Measurements from ENCODE around the gene KPNA3.
"Not testable (repeated sequence)": the region's sequence is repeated elsewhere in the genome, so short reads cannot be mapped to it uniquely, and the experiment has no call there.

The KPNA3 gene

DNA sequence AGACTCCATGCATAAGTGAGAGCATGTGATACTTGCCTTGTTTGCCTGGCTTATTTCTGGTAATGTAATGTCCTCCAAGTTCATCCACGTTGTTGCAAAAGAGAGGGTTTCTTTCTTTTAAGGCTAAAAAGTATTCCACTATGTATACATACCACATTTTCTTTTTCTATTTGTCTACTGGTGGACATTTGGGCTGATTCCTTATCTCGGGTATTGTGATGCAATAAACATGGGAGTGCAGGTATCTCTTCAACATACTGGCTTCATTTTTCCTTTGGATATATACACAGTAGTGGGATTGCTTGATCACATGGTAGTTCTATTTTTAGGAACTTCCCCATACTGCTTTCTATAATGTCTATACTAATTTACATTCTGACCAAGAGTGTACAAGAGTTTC lies 51.6 kb downstream of the KPNA3 start:
- no peak for DNase-seq

- no peak for DNase-seq
Measured at GRCh38 chr13:49739498-49740187, 52.8 kb downstream of the KPNA3 start.

GRCh38 chr13:49733181-49733951 lies 59.1 kb downstream of the KPNA3 start:
- DNase-seq: no peak

- no peak for DNase-seq
Measured at GRCh38 chr13:49731766-49732165, 60.7 kb downstream of the KPNA3 start.

GRCh38 chr13:49716615-49717014 lies 75.9 kb downstream of the KPNA3 start:
- DNase-seq: no peak

- DNase-seq: no peak
Measured at GRCh38 chr13:49714757-49715156, 77.7 kb downstream of the KPNA3 start.

- no peak for DNase-seq
Measured at GRCh38 chr13:49711218-49711863, 81.1 kb downstream of the KPNA3 start.

- not testable (repeated sequence) for DNase-seq
Measured at GRCh38 chr13:49704264-49704663, 88.2 kb downstream of the KPNA3 start.

GRCh38 chr13:49701491-49701890 lies 91.0 kb downstream of the KPNA3 start:
- no peak for DNase-seq

- no peak for DNase-seq
Measured at GRCh38 chr13:49697468-49697867, 95.0 kb downstream of the KPNA3 start.

DNA sequence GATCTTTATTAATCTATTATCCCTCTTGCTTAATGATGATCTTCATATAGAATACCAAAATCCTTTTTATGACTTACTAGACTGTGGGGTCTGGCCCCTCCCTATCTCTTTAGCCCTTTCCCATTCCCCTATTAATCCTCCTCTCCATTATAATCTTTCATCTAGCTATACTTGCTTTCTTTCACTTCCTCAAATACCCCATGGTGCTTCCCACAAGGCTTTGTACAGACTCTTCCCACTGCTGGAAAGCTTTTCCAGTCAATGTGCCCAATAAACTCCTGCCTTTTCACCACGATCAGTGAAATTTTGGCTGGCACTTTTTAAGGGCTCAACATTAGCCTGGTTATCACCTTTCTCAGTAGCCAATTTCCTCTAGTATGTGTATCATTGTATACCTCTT lies 98.0 kb downstream of the KPNA3 start:
- no peak for DNase-seq

GRCh38 chr13:49693877-49694276 lies 98.6 kb downstream of the KPNA3 start:
- DNase-seq: no peak

- no peak for DNase-seq
Measured at GRCh38 chr13:49693191-49693733, 99.2 kb downstream of the KPNA3 start.

DNA sequence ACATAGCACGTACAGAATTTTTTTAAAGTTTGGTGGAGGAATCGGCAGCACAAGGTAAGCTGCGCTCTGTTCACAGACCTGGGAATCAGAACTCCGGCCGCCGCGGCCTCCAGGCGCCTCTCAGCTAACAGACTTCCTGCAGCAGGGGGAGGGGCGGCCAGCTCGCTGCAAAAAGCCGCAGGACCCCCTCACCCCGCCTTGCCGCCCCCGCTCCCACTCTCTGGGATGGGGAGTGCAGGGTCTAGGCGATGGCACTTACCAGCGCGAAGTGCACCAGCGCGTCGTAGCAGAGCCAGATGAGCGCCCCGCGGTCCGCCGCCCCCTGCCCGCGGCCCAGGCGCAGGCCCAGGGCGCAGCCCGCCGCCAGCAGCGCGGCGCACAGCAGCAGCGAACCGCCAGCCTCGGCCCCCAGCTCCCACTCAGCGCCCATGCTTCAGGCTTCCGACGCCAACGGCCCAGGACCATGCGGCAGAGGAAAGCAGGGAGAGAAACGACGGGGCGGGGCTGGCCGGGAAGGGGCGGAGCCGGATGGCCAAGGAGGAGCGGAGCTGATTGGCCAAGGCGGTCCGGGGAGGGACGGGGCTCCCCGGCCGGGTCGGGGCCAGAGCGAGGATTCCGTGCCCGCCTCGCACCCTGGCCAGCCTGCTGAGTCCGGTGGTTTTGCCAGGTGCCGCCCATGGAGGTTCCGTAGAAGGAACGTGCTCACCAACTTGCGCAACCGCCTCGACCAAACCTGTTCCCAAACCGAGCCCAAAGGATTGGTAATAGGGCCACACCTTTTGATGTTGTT lies 101.3 kb downstream of the KPNA3 start, which contains the start of gene EBPL:
Gene EBPL (minus strand): TSS at position 492 of the 790 bp plus-strand sequence. CDS start 62 bp downstream, at position 430.
- DNase-seq: peak; percentile 85

- no peak for DNase-seq
Measured at GRCh38 chr13:49690133-49690994, 102.1 kb downstream of the KPNA3 start.

DNA sequence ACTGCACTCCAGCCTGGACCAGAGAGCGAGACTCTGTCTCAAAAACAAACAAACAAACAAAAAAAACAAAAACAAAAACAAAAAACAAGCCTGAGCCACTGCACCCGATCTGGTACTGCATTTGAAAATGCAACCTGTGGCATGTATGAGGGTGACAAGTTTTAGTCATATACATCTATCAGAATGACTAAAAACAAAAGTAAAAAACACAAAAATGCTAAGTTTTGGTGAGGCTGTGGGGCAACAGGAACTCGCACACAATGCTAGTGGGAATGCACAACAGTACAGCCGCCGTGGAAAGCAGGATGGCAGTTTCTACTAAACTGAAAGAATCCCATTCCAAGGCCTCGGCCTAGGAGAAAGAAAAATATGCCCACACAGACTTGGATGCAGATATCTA lies 109.0 kb downstream of the KPNA3 start:
- no peak for DNase-seq

DNA sequence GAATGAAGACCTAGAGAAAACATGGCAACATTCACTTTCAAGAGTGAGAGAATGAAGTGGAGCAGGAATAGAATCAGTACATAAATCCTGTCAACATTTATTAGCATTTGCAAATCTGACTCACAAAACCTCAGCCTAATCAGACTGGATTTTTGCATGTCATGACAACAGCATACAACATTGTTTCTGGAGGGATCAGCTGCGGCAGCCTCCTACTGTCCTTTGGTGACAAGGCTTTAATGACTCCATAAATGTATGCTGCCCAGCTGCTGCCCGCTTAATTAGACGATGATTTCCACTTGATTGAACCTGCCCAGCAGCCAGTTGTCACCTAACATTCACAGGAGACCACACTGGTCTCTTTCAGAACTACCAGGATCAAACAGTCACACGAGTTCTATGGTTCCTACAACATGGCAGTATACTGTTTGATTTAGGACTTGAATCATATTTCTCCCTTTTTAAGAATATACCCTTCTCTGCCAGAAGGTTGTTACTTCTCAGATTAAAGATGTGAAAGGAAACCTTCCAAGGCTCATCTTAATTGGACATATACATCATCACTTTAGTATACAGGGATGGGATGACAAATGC lies 110.5 kb downstream of the KPNA3 start:
- DNase-seq: no peak

DNA sequence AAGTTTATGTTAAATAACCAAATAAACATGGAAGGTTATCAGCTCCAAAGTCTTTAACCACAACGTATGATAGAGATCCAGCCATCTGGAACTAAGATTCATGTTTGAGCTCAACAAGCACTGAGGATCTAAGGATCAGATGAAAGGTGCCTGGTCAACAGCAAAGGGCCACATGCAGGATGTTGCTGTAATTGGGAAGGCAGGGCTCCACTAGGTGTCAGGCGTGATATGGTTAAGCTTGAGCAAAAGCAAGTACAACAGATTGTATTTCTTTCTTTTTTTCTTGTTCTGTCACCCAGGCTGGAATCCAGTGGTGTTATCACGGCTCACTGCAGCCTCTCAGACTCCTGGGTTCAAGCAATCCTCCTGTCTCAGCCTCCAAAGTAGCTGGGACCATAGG lies 113.2 kb downstream of the KPNA3 start:
- no peak for DNase-seq

DNA sequence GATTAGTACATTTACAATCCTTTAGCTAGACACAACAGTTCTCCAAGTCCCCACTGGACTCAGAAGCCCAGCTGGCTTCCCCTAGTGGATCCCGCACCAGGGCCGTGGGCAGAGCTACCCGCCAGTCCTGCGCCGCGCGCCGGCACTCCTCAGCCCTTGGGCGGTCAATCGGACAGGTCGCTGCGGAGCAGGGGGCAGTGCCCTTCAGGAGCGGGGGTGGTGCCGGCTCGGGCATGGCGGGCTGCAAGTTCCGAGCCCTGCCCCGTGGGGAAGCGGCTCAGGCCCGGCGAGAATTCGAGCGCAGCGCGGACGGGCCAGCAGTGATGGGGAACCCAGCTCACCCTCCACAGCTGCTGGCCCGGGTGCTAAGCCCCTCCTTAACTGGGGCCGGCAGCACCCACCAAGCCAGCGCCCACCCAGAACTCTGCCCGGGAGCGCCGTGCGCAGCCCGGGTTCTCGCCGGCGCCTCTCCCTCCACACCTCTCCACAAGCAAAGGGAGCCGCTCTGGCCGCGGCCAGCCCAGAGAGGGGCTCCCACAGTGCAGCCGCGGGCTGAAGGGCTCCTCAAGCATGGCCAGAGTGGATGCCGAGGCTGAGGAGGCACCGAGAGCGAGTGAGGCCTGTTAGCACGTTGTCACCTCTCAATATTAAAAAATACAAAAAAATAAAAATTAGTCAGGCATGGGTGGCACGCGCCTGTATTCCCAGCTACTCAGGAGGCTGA lies 114.1 kb downstream of the KPNA3 start:
- DNase-seq: no peak

GRCh38 chr13:49676581-49677298 lies 115.7 kb downstream of the KPNA3 start:
- DNase-seq: no peak

Measured in stimulated activated naive CD4-positive, alpha-beta T cell treated with Interleukin-2 at 50 U/mL for 16 hours (primary cell).